NOMO-1 treated with dmso at 0.1 percent for 144 hours (cell line): Measurements from ENCODE around the gene CHMP1B.

Experiments
- DNase-seq: peaks from one replicate; lab custom pipeline; 2025; ENCODE audit not compliant: unreplicated experiment; lab: John Stamatoyannopoulos, UW

CHMP1B gene

DNA sequence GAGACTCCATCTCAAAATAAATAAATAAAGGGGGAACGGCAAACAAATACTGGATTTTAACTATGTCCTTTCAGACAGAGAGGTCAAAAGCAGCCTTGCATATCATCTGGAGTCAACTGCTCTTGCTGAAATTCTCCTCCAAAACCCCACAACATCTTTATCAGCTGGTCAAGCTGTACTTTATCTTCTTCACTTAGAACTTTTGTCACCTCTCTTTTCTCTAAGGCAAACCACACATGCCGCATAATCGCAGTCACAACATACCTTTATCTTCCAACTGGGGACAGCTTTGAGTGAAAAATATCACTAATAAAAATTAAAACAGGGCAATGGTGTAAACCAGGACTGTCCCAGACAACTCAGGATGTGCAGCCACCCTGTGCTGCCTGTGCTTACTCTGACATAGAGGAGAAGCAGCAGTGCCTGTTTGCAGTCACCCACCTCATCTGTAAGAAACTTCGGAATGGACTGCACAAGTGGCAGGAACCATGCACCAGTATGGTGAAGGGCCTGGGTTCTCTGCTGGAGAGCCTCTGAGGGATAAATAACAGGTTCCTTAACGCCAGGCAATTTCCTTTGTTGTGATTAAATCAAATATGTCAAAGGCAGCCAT is 50.7 kb downstream of the CHMP1B start:
- DNase-seq = no peak

- no peak for DNase-seq
Observed at GRCh38 chr18:11902522-11903292, 51.5 kb downstream of the CHMP1B start.
